ENCODE data around the gene SWT1.
"Not testable (repeated sequence)": the region's sequence is repeated elsewhere in the genome, so short reads cannot be mapped to it uniquely, and the experiment has no call there.

Gene SWT1

GRCh38 chr1:185166106-185166505 lies 9.1 kb downstream of the SWT1 start:
- DNase-seq = no peak

GRCh38 chr1:185170291-185170848 lies 13.4 kb downstream of the SWT1 start:
- DNase-seq = peak; percentile 67

- no peak for DNase-seq
Observed at GRCh38 chr1:185193756-185194155, 36.8 kb downstream of the SWT1 start.

GRCh38 chr1:185198712-185199111 lies 41.7 kb downstream of the SWT1 start:
- not testable (repeated sequence) for DNase-seq

GRCh38 chr1:185200889-185201288 lies 43.9 kb downstream of the SWT1 start:
- DNase-seq = no peak

GRCh38 chr1:185207170-185207569 lies 50.2 kb downstream of the SWT1 start:
- no peak for DNase-seq

GRCh38 chr1:185207980-185208602 lies 51.1 kb downstream of the SWT1 start:
- no peak for DNase-seq

GRCh38 chr1:185208626-185209180 lies 51.7 kb downstream of the SWT1 start:
- no peak for DNase-seq

- DNase-seq = not testable (repeated sequence)
Observed at GRCh38 chr1:185209357-185209756, 52.4 kb downstream of the SWT1 start.

- peak; percentile 53 for DNase-seq
Observed at GRCh38 chr1:185213091-185213490, 56.1 kb downstream of the SWT1 start.

GRCh38 chr1:185215911-185216310 lies 58.9 kb downstream of the SWT1 start:
- DNase-seq = no peak

GRCh38 chr1:185224132-185224531 lies 67.2 kb downstream of the SWT1 start:
- DNase-seq = no peak

GRCh38 chr1:185227161-185227560 lies 70.2 kb downstream of the SWT1 start:
- DNase-seq = no peak

GRCh38 chr1:185228979-185229378 lies 72.0 kb downstream of the SWT1 start:
- no peak for DNase-seq

- DNase-seq = no peak
Observed at GRCh38 chr1:185229981-185230380, 73.0 kb downstream of the SWT1 start.

- no peak for DNase-seq
Observed at GRCh38 chr1:185232874-185233273, 75.9 kb downstream of the SWT1 start.

GRCh38 chr1:185234183-185234582 lies 77.2 kb downstream of the SWT1 start:
- DNase-seq = not testable (repeated sequence)

- not testable (repeated sequence) for DNase-seq
Observed at GRCh38 chr1:185237176-185237575, 80.2 kb downstream of the SWT1 start.

- no peak for DNase-seq
Observed at GRCh38 chr1:185237661-185238060, 80.7 kb downstream of the SWT1 start.

GRCh38 chr1:185238447-185238846 lies 81.5 kb downstream of the SWT1 start:
- peak; percentile 19 for DNase-seq

GRCh38 chr1:185239861-185240260 lies 82.9 kb downstream of the SWT1 start:
- no peak for DNase-seq

- DNase-seq = no peak
Observed at GRCh38 chr1:185241127-185241526, 84.2 kb downstream of the SWT1 start.

GRCh38 chr1:185244015-185244747 lies 87.2 kb downstream of the SWT1 start:
- DNase-seq = peak; percentile 59

- DNase-seq = no peak
Observed at GRCh38 chr1:185245466-185245865, 88.5 kb downstream of the SWT1 start.

All from fibroblast of skin of scalp (primary cell).